Glomerular visceral epithelial cell (primary cell): Measurements from ENCODE around the gene MEIS3.
"Not testable (repeated sequence)": the region's sequence is repeated elsewhere in the genome, so short reads cannot be mapped to it uniquely, and the experiment has no call there.

Source experiments
- DNase-seq: peaks from one replicate; pipeline ENCODE4 v3.0.0-alpha.2; 2016; ENCODE audit errors: extremely low spot score

The MEIS3 gene

DNA sequence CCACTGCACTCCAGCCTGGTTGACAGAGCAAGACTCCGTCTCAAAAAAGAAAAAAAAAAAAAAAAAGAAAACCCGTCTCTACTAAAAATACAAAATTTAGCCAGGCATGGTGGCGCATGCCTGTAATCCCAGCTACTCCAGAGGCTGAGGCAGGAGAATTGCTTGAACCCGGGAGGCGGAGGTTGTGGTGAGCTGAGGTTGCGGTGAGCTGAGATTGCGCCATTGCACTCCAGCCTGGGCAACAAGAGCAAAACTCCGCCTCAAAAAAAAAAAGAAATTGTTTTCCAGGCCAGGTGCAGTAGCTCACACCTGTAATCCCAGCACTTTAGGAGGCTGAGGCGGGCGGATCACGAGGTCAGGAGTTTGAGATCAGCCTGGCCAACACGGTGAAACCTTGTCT, 32.7 kb downstream of the MEIS3 start:
- not testable (repeated sequence) for DNase-seq

DNA sequence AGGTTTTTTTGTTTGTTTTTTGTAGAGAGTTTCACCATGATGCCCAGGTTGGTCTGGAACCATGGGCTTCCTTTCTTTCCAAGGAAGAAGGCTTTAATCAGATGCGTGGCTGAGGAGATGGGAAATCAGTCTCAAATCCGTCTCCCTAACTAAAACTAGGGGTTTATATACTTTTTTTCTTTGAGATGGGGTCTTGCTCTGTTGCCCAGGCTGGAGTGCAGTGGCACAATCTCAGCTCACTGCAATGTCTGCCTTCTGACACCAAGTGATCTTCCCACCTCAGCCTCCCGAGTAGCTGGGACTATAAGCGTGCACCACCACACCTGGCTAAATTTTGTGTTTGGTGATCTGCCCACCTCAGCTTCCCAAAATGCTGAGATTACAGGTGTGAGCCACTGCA, 34.8 kb downstream of the MEIS3 start:
- DNase-seq: not testable (repeated sequence)

DNA sequence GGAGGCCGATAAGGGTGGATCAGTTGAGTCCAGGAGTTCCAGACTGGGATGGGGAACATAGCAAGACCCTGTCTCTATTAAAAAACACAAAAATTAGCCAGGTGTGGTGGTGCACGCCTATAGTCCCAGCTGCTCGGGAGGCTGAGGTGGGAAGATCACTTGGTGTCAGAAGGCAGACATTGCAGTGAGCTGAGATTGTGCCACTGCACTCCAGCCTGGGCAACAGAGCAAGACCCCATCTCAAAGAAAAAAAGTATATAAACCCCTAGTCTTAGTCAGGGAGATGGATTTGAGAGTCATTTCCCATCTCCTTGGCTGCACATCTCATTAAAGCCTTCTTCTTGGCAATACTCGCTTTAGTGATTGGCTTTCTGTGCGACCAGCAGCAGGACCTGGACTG, 35.4 kb downstream of the MEIS3 start:
- not testable (repeated sequence) for DNase-seq

DNA sequence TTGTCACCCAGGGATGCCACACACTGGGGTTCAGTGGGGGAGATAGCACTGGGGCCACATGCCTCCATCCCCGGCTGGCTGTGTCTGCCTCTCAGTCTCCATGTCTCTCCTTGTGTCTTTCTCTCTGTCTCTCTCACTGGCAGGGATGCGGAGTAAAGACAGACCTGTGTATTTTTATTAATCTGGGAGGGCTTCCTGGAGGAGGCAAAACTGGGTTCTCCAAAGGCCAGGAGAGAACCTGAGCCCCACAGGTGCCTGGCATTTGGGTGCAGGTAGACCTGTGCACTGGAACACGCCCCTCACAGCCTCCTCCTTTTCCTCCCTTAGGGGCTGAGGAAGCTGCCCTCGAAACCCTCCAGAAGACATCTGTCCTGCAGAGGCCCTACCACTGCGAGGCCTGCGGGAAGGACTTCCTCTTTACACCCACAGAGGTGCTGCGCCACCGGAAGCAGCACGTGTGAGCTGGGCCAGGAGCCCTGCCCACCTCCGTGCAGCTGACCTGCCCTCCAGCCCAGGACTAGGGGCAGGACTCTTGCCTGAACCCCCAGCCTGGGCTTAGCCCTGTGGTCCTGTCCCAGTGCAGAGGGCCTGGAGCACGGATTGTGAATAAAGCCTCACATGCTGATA, 37.6 kb downstream of the MEIS3 start:
- DNase-seq: no peak

DNA sequence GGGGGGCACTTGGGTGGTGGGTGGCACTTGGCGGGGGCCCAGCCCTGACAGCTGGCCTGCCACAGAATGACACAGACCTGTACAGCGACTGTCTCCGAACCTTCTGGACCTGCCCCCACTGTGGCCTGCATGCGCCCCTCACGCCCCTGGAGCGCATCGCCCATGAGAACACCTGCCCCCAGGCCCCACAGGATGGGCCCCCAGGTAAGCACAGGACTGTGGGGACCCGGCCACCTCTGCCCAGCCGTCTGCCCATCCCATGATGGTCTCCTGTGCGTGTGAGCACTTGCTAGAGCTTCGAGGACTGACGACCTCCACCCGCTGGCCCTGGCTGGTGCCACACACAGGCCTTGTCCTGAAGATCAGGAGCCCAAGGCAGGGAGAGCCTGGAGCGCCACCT, 38.2 kb downstream of the MEIS3 start:
- DNase-seq: no peak

- DNase-seq: no peak
Observed at GRCh38 chr19:47380559-47380958, 38.8 kb downstream of the MEIS3 start.

DNA sequence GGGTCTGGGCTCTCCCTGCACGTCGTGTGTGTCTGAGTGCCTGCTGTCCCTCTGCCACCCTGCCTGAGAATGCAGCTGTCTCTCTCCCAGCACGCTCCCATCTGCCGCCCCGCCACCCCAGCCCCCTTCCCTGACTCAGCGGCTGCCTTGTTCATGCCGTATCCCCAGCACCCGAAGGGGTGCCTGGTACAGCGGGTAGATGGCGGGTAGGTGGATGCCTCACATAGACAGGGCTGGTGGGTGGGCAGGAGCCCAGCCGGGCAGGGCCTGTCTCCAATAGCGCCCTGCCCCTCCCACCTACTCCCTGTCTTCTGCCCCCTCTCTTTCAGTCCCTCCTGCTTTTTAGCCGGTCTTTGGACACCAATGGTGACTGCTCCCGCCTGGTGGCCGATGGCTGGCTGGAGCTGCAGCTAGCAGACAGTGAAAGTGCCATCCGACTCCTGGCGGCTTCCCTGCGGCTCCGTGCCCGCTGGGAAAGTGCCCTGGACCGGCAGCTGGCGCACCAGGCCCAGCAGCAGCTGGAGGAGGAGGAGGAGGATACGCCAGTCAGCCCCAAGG, 39.9 kb downstream of the MEIS3 start:
- DNase-seq: no peak

GRCh38 chr19:47378246-47378645, 41.1 kb downstream of the MEIS3 start:
- DNase-seq: no peak

DNA sequence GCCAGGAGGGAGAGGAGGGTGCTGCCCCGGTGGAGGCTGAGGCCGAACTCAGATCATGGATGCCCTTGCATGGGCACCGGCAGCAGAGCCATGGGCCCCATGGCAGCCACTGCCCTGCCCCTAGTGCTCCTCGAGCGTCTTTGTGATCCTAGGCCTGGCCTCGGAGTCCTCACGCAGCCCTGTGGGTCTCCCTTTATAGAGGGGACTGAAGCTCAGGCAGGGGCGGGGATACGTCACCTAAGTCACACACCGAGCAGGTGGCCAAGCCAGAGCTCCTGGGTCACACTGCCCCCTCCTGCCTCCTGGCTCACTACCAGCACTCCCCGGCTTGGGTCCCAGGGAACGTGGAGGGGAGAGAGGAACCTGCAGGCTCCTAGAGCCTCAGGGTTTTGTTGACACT, 41.5 kb downstream of the MEIS3 start:
- DNase-seq: no peak

GRCh38 chr19:47377208-47377701, 42.1 kb downstream of the MEIS3 start:
- no peak for DNase-seq

DNA sequence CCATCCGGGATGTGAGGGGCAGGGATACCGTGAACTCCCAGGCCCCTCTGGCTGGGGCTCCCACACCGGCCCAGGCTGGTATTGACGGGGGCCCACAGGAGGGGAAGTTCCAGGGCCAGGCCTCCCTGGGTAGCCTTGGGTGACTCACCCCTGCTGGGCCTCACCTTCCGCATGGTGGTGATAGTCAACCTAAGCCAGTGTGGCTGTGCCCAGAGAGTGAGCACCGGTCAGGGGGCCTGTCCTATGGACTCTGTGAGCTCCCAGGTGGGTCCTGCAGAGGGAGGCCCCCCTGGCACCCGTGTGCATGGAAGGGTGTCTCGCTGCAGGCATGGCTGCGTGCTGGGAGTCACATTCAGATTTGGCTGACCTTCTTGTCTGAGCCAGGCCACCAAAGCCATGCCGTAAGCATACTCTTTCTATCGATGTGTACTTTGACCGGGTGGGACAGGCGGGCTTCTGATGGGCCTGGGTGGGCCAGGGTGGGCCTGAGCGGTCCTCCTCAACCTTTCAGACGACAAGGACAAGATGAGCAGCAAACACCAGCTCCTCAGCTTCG, 42.7 kb downstream of the MEIS3 start:
- no peak for DNase-seq

DNA sequence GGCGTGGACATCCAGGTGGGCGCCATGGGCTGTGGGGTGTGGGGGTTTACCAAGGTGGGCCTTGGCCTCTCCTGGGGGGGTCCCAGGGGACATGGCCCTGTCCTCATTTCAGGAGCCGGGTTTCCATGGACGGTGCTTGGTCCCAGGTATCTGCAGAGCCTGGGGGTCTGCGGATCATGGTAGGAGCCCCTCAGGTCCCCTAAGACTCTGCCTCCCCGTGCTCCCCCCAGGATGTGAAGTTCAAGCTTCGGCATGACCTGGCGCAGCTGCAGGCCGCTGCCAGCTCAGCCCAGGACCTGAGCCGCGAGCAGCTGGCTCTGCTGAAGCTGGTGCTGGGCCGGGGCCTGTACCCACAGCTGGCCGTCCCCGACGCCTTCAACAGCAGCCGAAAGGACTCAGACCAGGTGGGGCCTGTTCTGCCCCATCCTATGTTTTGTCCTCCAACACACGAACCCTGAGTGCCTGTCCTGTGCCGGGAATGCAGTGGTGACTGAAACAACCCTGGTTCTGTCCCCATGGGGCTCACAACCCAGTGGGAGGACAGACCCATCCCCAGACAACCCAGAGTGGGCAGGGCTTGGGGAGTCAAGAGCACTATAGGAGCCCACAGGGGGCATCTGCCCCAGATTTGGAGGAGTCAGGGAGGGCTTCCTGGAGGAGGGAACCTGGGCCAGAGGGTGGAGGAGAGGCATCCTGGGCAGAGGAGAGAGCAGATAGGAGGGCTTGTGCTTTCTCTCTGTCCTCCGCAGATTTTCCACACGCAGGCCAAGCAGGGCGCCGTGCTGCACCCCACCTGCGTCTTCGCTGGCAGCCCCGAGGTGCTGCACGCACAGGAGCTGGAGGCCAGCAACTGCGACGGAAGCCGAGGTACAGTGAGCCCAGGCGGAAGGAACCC, 43.4 kb downstream of the MEIS3 start:
- DNase-seq: no peak

DNA sequence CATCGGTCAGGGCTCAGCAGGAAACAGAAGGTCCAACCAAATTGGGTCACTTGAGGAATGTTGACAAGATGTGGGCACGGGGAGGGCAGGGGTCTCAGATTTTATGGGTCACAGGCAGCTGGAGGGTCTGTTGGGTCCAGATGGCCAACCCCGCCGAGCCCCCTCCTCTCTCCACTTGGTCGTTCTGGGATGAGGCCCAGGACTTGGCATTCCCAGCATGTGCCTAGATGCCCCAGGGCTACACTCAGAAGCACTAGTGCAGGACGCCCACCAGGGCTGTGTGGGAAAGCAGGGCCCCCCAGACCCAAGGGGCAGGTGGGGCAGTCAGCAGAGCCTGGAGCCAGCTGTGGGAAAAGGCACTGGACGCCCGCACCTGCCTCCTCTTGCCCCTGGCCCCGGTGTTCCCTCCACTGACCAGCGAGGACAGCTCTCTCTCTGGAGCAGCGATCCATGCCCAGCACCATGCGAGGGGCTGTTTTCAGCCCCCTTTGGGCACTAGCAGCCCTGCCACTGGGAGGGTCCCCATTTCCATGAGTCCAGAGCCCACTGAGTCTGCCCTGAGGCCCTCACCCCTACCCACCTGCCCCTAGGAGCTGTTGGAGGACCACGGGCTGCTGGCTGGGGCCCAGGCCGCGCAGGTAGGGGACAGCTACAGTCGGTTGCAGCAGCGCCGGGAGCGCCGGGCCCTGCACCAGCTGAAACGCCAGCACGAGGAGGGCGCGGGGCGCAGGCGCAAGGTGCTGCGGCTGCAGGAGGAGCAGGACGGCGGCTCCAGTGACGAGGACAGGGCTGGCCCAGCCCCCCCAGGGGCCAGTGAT, 44.2 kb downstream of the MEIS3 start:
- no peak for DNase-seq

GRCh38 chr19:47373246-47374240, 45.8 kb downstream of the MEIS3 start:
- DNase-seq: no peak

DNA sequence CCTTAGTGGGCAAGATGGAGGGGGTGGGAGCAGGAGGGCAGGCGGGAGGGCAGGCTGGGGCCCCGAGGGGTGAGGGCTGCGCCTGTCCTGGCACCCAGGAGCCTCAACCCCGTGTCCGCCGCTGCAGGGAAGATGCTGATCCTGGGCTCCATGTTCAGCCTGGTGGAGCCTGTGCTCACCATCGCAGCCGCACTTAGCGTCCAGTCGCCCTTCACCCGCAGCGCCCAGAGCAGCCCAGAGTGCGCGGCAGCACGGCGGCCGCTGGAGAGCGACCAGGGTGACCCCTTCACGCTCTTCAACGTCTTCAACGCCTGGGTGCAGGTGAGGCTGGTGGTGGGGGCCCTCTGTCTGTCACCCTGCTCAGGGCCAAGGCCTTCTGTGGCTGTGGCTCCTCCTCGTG, 46.7 kb downstream of the MEIS3 start:
- no peak for DNase-seq

GRCh38 chr19:47371261-47371660, 48.1 kb downstream of the MEIS3 start:
- no peak for DNase-seq

DNA sequence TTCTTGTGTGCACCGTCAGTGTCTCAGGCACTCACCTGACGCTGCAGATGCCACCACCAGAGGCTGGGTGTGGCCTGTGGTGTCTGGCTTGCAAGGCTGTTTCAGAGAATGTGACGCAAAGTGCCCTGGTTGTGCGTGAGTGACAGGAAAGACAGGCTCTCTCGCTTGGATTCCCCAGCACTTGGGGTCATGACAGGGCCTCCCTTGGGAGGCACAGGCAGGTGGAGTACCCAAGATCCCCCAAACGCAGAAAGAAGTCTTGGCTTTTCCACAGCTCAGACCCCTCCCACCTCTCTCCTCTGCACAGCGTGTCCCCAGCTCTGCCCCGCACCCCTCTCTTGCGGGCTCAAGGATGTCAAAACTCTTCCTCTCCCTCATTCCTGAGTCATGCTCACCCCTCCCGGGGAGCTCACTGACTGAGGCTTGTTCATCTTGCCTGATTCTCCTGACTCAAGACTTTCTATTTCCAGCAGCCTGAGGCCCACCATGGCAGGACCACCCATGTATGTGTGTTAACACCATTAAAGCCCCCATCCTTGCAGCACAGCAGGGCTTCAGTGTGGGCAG, 49.2 kb downstream of the MEIS3 start:
- DNase-seq: no peak

DNA sequence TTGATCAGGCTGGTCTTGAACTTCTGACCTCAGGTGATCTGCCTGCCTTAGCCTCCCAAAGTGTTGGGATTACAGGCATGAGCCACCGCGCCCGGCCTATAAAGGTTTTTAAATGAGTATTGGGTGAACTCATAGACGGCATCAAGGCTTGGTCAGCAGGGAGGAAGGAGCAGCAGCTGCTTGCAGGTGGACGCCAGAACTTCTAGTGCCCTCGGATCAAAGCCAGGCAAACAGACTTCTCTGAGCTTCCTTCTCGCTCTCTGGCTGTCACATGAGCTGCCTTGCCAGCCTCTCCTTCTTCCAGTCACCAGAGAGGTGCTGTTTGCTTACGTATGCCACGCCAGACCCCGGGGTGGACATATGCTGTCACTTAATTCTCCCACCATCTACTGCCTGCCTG, 53.9 kb downstream of the MEIS3 start:
- not testable (repeated sequence) for DNase-seq

DNA sequence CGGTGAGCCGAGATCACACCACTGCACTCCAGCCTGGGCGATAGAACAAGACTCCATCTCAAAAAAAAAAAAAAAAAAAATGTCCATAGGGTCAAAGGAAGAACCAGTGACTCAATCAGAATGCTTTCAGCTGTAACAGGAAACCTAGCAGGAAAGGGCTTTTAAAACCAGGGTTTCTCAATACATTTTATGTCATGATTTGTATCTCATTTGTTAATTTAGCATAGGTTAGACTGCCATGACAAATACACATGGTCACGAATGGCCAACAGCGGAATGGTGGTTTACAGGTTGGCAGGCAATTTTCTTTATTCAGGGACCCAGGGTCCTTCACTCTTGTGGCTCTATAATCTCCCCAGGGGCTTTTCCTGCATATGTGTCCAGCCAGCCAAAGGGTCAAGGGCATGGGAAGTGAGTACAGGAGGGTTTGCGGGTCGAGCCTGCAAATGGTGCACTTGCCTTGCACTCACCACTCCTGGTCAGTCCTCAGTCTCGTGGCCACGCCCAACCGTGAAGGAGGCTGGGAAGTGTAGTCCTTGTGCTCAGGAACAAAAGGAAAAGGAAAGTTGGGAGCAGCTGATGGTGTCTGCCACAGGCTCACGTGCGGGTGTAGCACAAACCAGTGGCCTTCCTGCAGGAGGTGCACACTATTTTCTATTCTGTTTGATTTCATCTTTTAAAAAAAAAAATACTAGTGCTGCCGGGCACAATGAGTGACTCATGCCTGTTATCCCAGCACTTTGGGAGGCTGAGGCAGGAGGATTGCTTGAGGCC, 55.4 kb downstream of the MEIS3 start:
- DNase-seq: no peak
